Heart left ventricle (tissue), 16 donors: ENCODE data around the gene IGSF3. TPM values are rescaled to one million over a fixed set of nuclear protein-coding genes. Genes with fewer than 3 reads are reported as not detected.
"Not testable (repeated sequence)": the region's sequence is repeated elsewhere in the genome, so short reads cannot be mapped to it uniquely, and the experiment has no call there.

ENCODE experiments used
- ATAC-seq, 4 donors: fragments of 200-7000 bp; cut with Tn5 transposase; one replicate each; pipeline ENCODE4 v1.9.1; 2020 to 2022; ENCODE audit warnings: moderate library complexity in 4 of 4, mild to moderate bottlenecking in 3 of 4, moderate number of reproducible peaks in 1 of 4
- DNase-seq, 5 donors: peaks; one replicate each; pipeline ENCODE4 v3.0.0-alpha.2; 2020
- H3K27ac ChIP-seq, 12 donors: fragments of 200-600 bp; sonication (generic) in 4 of 12; one replicate each; pipeline versions ENCODE4 v1.5.0 to v1.8.0; 2016 to 2022; ENCODE audit warnings: mild to moderate bottlenecking in 2 of 12
- H3K27me3 ChIP-seq, 9 donors: fragments of 200-600 bp; sonication (generic) in 2 of 9; one replicate each; pipeline versions ENCODE4 v1.5.1 to v1.8.0; 2016 to 2022; ENCODE audit warnings: mild to moderate bottlenecking in 3 of 9
- H3K36me3 ChIP-seq, 9 donors: fragments of 200-600 bp; sonication (generic) in 2 of 9; one replicate each; pipeline versions ENCODE4 v1.5.0 to v1.8.0; 2018 to 2022; ENCODE audit warnings: mild to moderate bottlenecking in 2 of 9
- H3K4me1 ChIP-seq, 12 donors: fragments of 200-600 bp; sonication (generic) in 4 of 12; one replicate each; pipeline versions ENCODE4 v1.5.0 to v1.8.0; 2016 to 2022; ENCODE audit warnings: mild to moderate bottlenecking in 3 of 12
- H3K4me3 ChIP-seq, 12 donors: fragments of 200-600 bp; sonication (generic) in 4 of 12; one replicate each; pipeline versions ENCODE4 v1.5.0 to v1.8.0; 2017 to 2022; ENCODE audit warnings: mild to moderate bottlenecking in 9 of 12, moderate library complexity in 4 of 12
- H3K9me3 ChIP-seq, 12 donors: fragments of 200-600 bp; sonication (generic) in 4 of 12; one replicate each; pipeline versions ENCODE4 v1.5.0 to v1.8.0; 2016 to 2022; ENCODE audit warnings: mild to moderate bottlenecking in 1 of 12
- POLR2A ChIP-seq, 2 donors: fragments of 450-650 bp; IDR thresholded peaks; one replicate each; pipeline ENCODE4 v1.6.1; 2017; ENCODE audit warnings: antibody characterized with exemption in 2 of 2, mild to moderate bottlenecking in 2 of 2, moderate library complexity in 2 of 2
- WGBS, 4 donors: extraction: QIAGEN DNeasy Blood & Tissue Kit in 2 of 4; methylation state at CpG; one replicate each; pipeline versions ENCODE4 v1.1.5 to v1.1.7; 2013 to 2018; 5-methylcytosine and 5-hydroxymethylcytosine counted together
- intact Hi-C, 10 donors: fragments of 100-400 bp; cut with DNase I; formaldehyde crosslinking; loops; one replicate each; pipeline versions ENCODE4 v1.11.1 to v1.14.2; 2022
- polyA plus RNA-seq, 2 donors: library from polyadenylated mRNA; stranded (reverse); fragments of 200-250 nt; gene quantifications; one replicate each; pipeline ENCODE4 v1.2.3, GENCODE V29; 2013
- total RNA-seq, 9 donors: library from RNA; depleted of rRNA in 2 of 9; stranded (reverse); fragments of >200 nt in 2 of 9; fragmentation: NEBNext Ultra II Directional in 3 of 9; extraction: Animal tissue kit (Norgen Biotek cat#: 25700) in 3 of 9; gene quantifications; one replicate each; pipeline versions ENCODE4 v1.1.0 to v1.2.4, GENCODE V29; 2016 to 2023
- TF ChIP-seq, protein P1 (sequence below), 12 donors: fragments of 200-600 bp; sonication (generic) in 4 of 12; IDR thresholded peaks; one replicate each; pipeline versions ENCODE4 v1.5.0 to v1.8.0; 2018 to 2022; ENCODE audit warnings: antibody characterized with exemption in 12 of 12, mild to moderate bottlenecking in 5 of 12
- donor health status: ischemic (EF 13 %, LVEDD 7.1; RV severe dilation, severe dysfunction).
- donor health status: healthy with polysubstance abuse.
- donor health status: DM: no; HTN: yes; CAD: no.
- donor health status: DM: no; HTN: no; CAD: no.
- donor health status: ischemic (EF 25% LVEDD 6.9; RV normal size, moderate dysfunction).
- donor health status: ischemic (EF 25% LVEDD 5.7; RV mildly dilated, moderate dysfunction).
- donor health status: healthy.
- donor health status: DM: yes; HTN: yes; CAD: no.
- donor health status: ischemic (EF 35%, LVEDD 5.7; RV mildly dilated, moderate dysfunction).
- donor health status: nonischemic (EF 11% LVEDD 7.7; RV severe dilation, severe dysfunction).
- donor health status: DM: yes; HTN: yes; CAD: no.
- donor health status: PGD.
- donor health status: ischemic (EF 29% LVEDD 5.4; RV normal size, mild dysfunction).
- donor health status: nonischemic (EF 23%, LVEDD 6.1; RV moderate dilation, normal function).

IGSF3 gene
- total and polyA plus RNA-seq, 11 donors: 3.5 to 19.3 (median 11.5) TPM

DNA sequence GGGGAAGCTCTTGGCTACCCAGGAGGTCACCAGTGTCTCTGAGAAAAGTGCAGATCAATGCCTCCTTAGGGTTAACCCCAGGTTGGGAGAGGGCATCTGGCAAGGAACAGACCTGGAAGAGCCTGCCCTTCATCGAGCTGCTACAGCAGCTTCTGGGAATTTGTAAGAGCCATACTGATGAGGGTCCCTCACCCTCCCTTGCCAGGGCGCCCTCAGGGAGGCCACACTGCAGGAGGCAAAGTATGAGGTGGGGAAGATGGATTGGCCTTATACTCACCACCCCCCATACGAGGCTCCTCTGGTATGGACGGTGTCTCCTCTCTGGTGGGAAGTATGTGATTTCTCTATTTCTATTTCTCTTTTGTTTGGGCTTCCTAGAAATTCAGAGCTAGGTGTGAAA, 13.2 kb downstream of the IGSF3 start:
- no peak overlapping the region for H3K4me3 ChIP-seq
- H3K9me3 ChIP-seq: no peaks in the 10 kb centered on the region
- no peaks in the 10 kb centered on the region for H3K36me3 ChIP-seq
- H3K27ac ChIP-seq: no peak overlapping the region
- TF ChIP-seq, protein P1, sequence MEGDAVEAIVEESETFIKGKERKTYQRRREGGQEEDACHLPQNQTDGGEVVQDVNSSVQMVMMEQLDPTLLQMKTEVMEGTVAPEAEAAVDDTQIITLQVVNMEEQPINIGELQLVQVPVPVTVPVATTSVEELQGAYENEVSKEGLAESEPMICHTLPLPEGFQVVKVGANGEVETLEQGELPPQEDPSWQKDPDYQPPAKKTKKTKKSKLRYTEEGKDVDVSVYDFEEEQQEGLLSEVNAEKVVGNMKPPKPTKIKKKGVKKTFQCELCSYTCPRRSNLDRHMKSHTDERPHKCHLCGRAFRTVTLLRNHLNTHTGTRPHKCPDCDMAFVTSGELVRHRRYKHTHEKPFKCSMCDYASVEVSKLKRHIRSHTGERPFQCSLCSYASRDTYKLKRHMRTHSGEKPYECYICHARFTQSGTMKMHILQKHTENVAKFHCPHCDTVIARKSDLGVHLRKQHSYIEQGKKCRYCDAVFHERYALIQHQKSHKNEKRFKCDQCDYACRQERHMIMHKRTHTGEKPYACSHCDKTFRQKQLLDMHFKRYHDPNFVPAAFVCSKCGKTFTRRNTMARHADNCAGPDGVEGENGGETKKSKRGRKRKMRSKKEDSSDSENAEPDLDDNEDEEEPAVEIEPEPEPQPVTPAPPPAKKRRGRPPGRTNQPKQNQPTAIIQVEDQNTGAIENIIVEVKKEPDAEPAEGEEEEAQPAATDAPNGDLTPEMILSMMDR (IDR thresholded peaks at IDR 0.05): no peak
- TF ChIP-seq POLR2A (IDR thresholded peaks at IDR 0.05): no peak
- peaks cover 0 to 4% (median 0%) of the 10 kb centered on the region in 12 donors for H3K4me1 ChIP-seq
- DNase-seq (no peak), ATAC-seq (no peak)
- intact Hi-C loops: no loop called here
- no peaks in the 10 kb centered on the region for H3K27me3 ChIP-seq
- 83 to 95% (median 88%) methylated on average over 4 of the region's 4 CpGs for WGBS, 4 donors

DNA sequence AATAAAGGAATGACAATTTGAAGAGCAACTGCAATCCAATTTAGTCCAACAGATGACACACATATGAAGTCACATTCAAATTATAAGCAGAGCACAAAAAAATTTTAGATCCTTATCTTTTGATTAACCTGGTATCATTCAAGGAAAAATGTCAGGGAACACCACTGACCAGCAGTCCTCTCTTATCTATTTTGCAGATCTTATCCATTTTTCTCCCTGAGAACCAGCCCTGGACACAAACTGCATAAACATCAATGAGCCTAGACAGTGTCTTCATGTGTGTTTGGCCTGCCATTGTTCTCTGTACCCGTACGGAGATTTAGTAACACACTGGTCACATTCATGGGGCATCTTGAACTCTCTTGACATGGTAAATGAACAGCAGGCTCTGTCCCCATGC, 14.9 kb downstream of the IGSF3 start:
- H3K27ac ChIP-seq, H3K4me1 ChIP-seq, DNase-seq, H3K4me3 ChIP-seq, intact Hi-C loops, H3K36me3 ChIP-seq, H3K27me3 ChIP-seq, ATAC-seq, H3K9me3 ChIP-seq: not testable (repeated sequence)
- 85 to 92% (median 87%) methylated on average over 2 of the region's 2 CpGs for WGBS, 4 donors

DNA sequence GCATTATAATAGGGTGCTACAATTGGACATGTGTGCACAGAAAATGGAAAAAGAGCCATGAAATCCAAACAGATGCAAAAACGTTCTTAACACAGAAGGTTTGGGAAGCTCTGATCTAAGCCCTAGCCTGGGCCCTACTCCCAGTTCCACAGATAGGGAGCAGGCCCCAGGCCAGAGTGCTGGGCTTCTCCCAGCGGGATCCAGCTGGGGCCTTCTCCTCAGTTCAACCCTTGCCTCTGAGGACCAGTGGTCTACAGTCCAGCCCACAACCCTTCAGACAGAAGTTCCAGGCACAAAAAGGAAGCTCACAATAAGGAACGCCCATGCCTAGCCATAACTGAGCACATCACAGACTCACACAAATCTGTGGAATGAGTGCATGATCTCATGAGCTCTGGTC, 16.8 kb downstream of the IGSF3 start:
- Histone ChIP-seq H3K27ac (peak overlapping the region in 5 of 12 donors; percentile 39 to 69 (median 46)), H3K4me1 (peaks cover 0 to 21% (median 11%) of the 10 kb centered on the region in 12 donors)
- intact Hi-C loops, H3K36me3 ChIP-seq, H3K27me3 ChIP-seq, ATAC-seq, H3K9me3 ChIP-seq, H3K4me3 ChIP-seq: not testable (repeated sequence)
- 72 to 78% (median 75%) methylated on average over 2 to 3 of the region's 3 CpGs for WGBS, 4 donors
- peak in 1 of 5 donors; percentile 51 for DNase-seq

DNA sequence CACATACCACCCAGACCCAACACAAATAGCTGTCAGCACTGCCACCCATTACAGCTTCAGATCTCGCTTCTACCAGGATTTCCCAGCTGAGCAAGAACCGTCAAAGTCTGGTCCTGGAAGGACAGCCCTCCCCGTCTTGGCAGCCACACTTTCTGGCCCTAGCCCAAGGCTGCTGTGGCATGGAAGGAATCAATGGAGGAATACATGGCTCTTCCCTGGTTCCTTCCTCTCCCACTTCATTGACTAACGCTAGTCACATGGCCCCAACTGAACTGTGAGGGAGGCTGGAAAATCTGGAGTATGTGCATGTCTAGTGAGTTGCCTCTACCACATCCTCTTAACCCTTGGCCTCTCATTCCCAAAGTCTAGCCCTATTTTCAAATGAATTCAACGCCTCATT, 18.5 kb downstream of the IGSF3 start:
- H3K27me3 ChIP-seq, ATAC-seq, intact Hi-C loops, H3K4me3 ChIP-seq, H3K9me3 ChIP-seq, H3K36me3 ChIP-seq, DNase-seq: not testable (repeated sequence)
- 41 to 56% (median 53%) methylated on average over 5 of the region's 5 CpGs for WGBS, 4 donors
- Histone ChIP-seq H3K27ac (peak overlapping the region in 1 of 12 donors; percentile 18), H3K4me1 (peaks cover 0 to 22% (median 11%) of the 10 kb centered on the region in 12 donors)

DNA sequence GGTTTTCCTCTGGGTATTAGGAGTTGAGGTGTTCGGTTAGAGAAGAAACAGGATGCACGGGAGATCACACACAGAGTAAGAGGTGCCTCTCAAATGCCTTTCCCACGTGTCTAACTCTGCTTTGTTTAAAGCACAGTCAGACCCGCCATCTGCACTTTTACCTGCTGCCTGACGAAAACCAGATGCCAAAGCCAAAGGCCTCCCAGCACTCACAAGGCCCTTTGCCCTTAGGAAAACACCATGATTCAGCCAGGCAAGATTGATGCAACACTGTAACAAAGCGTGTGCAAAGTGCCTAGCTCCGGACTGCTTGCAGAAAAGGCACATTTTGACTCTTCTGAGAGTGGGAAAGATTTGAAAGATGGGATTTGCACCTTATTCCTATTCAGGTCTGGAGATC, 19.2 kb downstream of the IGSF3 start:
- H3K36me3 ChIP-seq, intact Hi-C loops, H3K4me3 ChIP-seq, H3K27me3 ChIP-seq, H3K9me3 ChIP-seq, ATAC-seq: not testable (repeated sequence)
- peaks cover 0 to 22% (median 11%) of the 10 kb centered on the region in 12 donors for H3K4me1 ChIP-seq
- DNase-seq: peak in 3 of 5 donors; percentile 46 to 68 (median 57)
- peak overlapping the region in 1 of 12 donors; percentile 18 for H3K27ac ChIP-seq
- 48 to 68% (median 55%) methylated on average over 7 of the region's 7 CpGs for WGBS, 4 donors

DNA sequence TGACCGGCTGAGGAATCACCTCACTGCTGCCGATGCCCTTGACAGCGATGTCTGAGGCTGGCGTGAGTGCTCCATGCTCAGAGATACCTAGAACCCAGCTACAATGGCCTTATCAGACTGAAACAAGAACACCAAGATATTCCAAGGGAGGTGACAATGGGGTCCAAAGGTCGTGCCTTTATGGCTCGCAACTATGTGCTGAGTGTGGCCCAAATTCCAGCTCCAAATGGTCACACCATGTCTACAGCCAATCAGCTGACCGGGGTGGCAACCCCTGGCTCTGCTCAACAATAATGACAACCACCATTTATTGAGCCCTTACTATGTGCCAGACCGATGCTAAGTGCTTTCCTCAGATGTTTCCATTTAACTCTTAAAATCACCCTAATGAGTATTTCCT, 20.3 kb downstream of the IGSF3 start:
- DNase-seq, H3K27me3 ChIP-seq, H3K36me3 ChIP-seq, H3K4me3 ChIP-seq, ATAC-seq, H3K27ac ChIP-seq, H3K9me3 ChIP-seq, intact Hi-C loops: not testable (repeated sequence)
- WGBS, 4 donors: 64 to 74% (median 71%) methylated on average over 8 of the region's 8 CpGs
- peaks cover 0 to 22% (median 11%) of the 10 kb centered on the region in 12 donors for H3K4me1 ChIP-seq

DNA sequence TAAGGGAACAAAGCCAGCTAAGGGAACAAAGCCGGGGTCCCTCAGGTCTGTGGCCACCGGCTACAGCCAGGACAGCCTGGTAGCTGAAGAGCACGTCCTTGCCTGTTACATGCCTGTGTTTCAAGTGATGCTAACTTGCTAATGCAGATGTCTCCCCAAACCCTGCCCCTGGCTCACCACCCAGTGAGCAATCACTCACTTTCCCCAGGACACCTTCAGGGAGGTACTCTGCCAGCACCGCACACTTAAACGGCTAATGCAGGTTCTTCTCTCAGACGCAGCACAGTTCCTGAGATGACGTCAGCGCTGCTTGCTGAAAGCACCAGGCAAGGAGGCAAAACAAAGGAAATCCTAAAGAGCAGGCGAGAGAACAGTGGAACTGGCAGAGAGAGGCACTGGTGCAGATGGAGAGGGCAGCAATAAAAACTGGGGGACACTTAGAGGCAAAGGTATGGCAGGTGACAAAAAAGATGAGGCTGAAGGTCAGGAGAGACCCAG, 20.8 kb downstream of the IGSF3 start:
- H3K36me3 ChIP-seq, H3K4me3 ChIP-seq, ATAC-seq, H3K9me3 ChIP-seq, intact Hi-C loops, H3K27me3 ChIP-seq: not testable (repeated sequence)
- 38 to 52% (median 46%) methylated on average over 9 of the region's 9 CpGs for WGBS, 4 donors
- peak in 2 of 5 donors; percentile 50 to 56 for DNase-seq
- Histone ChIP-seq H3K4me1 (peaks cover 0 to 22% (median 11%) of the 10 kb centered on the region in 12 donors), H3K27ac (peak overlapping the region in 5 of 12 donors; percentile 1 to 41 (median 18))

DNA sequence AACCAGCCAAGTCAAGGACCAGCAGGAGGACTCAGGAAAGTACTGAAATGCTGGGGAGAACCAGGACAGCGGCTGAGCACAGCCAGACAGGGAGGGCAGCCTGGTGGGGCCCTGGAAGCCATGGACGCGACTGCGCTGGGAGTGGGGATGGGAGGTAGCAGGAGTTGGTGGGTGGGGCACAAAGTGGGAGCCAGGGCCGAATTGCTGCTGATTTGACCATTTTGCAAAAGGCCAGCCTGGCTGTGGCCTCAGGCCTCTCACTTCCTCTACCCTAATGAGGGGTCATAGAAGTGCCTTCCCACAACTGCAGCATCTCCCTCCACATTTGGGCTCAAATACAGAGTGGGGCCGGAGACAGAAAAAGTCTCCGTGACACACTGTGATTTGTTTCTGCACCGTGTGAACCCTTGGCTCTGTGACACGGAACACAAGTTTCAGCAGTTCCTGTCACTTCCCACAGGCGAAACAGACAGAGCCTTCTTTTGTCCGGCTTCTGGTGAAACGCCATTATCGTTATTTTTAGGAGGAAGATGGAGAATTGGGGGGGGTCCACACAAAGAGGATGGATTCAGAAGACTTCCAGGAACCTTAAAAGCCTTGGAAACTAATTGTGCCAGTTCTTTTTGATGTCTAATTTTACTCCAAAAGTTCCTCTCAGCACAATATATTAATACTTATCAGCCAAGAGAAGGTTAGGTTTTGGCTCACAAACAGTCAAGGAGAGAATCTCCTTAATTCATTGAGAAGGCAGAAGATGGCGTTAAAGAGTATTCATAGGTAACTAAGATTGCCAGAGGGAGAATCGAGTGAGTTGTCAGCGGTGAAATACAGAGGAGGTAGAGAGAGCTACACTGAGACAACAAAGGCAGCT, 21.5 kb downstream of the IGSF3 start:
- whole genome bisulfite sequencing, 4 donors: 41 to 60% (median 45%) methylated on average over 11 to 16 of the region's 16 CpGs
- intact Hi-C loops, H3K4me3 ChIP-seq, H3K9me3 ChIP-seq, H3K36me3 ChIP-seq, H3K27me3 ChIP-seq, ATAC-seq, DNase-seq: not testable (repeated sequence)
- Histone ChIP-seq H3K4me1 (peaks cover 0 to 22% (median 9%) of the 10 kb centered on the region in 12 donors), H3K27ac (peak overlapping the region in 5 of 12 donors; percentile 1 to 41 (median 18))

DNA sequence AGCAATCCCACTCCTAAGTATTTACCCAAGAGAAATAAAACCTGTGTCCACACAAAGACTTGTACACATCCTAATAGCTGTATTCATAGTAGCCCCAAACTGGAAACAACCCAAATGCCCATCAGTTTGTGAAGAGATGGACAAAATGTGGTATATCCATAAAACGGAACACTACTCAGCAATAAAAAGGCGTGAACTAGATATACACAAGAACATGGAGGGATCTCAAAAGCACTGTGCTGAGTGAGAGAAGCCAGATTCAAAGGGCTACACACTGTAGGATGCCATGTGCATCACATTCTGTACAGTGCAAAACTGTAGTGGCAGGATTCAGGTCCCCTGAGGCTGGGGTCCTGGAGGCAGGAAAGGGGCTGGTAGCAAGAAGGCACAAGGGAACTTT, 22.5 kb downstream of the IGSF3 start:
- H3K4me3 ChIP-seq, ATAC-seq, H3K9me3 ChIP-seq, H3K27ac ChIP-seq, intact Hi-C loops, H3K27me3 ChIP-seq, H3K36me3 ChIP-seq, DNase-seq: not testable (repeated sequence)
- 96 to 97% (median 97%) methylated on average over 2 of the region's 2 CpGs for WGBS, 4 donors
- H3K4me1 ChIP-seq: peaks cover 0 to 22% (median 9%) of the 10 kb centered on the region in 12 donors

DNA sequence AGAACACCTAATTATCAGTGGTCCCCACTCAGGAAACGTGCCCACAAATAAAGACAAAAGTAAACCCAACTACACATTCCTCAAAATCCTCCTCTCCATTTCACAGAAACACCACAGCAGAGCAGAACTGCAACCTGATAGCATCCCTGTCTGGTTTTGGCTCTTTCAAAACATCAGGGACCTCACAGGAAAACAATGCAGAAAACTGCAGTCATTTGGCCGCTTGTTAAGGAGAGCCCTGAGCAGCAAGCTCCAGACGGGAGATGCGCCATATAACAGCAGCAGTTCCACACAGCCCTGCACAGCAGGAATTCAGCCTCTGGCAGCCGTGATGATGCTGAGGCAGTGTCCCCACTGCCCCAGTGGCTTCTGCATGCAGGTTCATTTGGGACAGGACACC, 23.4 kb downstream of the IGSF3 start:
- ATAC-seq, H3K4me3 ChIP-seq, H3K36me3 ChIP-seq, H3K9me3 ChIP-seq, DNase-seq, H3K27me3 ChIP-seq, H3K27ac ChIP-seq, intact Hi-C loops: not testable (repeated sequence)
- 61 to 81% (median 73%) methylated on average over 4 to 5 of the region's 5 CpGs for WGBS, 4 donors
- peaks cover 0 to 22% (median 9%) of the 10 kb centered on the region in 12 donors for H3K4me1 ChIP-seq
